Measurements from ENCODE around the gene BBS5. TPM values are rescaled to one million over a fixed set of nuclear protein-coding genes. Genes with fewer than 3 reads are reported as not detected.
A peak's percentile ranks its signal among the peaks of the same experiment; 100 is the strongest.

BBS5 gene
- total and polyA plus RNA-seq, 7 donors: 3.7 to 12.3 (median 9.0) TPM

DNA sequence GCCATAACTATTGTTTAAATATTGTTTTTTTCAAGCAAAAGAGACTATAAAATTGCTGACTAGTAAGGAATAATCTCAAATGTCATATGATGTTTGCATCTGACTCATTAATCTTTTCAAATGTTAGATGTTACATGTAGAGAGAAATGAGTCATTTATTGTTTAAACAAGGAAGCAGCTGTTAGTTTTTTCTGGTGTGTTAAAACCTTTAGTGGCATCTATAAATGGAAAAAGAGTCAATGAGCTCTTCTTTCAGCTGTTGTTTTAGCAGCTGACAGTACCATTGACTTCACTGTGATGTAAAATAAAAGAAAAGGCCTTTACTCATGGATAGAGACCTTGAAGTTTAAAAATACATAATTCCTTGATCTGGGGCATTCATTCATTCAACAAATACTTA is 28.4 kb downstream of the BBS5 start:
- peak overlapping the region; percentile 87 for H3K27ac ChIP-seq
- H3K4me1 ChIP-seq: peaks cover 6% of the 10 kb centered on the region
- H3K27me3 ChIP-seq (ENCODE audit: insufficient read depth in 3 of 3, low read length in 2 of 3): no peaks in the 10 kb centered on the region
- DNase-seq (no peak), ATAC-seq (peak; percentile 51 to 65 (median 64))
- H3K4me3 ChIP-seq: peak overlapping the region; percentile 78
- TF ChIP-seq, protein P1, sequence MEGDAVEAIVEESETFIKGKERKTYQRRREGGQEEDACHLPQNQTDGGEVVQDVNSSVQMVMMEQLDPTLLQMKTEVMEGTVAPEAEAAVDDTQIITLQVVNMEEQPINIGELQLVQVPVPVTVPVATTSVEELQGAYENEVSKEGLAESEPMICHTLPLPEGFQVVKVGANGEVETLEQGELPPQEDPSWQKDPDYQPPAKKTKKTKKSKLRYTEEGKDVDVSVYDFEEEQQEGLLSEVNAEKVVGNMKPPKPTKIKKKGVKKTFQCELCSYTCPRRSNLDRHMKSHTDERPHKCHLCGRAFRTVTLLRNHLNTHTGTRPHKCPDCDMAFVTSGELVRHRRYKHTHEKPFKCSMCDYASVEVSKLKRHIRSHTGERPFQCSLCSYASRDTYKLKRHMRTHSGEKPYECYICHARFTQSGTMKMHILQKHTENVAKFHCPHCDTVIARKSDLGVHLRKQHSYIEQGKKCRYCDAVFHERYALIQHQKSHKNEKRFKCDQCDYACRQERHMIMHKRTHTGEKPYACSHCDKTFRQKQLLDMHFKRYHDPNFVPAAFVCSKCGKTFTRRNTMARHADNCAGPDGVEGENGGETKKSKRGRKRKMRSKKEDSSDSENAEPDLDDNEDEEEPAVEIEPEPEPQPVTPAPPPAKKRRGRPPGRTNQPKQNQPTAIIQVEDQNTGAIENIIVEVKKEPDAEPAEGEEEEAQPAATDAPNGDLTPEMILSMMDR (IDR thresholded peaks at IDR 0.05): no peak
- H3K9me3 ChIP-seq: no peaks in the 10 kb centered on the region
- H3K36me3 ChIP-seq (ENCODE audit: insufficient read depth in 1 of 2, low read depth in 1 of 2): peaks cover 0 to 9% of the 10 kb centered on the region in 2 donors
- intact Hi-C loops (cut with DNase I): no loop called here

DNA sequence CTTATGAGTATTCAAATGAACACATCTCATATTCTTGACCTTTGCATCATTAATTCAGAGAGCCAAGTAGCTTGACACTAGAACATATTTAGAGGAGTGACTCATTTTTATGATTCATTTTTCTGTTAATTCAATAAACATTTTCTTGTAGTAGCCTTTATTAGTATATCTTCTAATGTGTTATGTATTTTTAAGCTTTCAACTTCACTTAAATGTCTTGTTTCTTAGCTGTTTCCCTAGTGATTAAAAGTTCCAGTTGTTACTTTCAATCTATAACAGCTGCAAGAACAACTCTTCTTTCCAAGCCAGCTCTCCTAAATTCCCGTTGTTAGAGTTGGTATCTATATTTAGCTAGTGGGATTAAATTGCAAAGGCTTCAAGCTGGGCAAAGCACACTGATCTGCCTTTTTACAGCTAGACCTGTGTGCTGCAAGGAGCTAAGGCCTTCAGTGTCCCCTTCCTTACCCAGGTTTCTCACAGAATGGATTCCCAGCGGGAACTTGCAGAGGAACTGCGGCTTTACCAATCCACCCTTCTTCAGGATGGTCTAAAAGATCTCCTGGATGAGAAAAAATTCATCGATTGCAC is 30.1 kb downstream of the BBS5 start, which contains the start of gene KLHL41:
KLHL41 (plus strand) TSS at position 405 of the 588 bp plus-strand sequence; CDS start at position 482, 77 bp downstream.
- intact Hi-C loops (cut with DNase I): no loop called here
- Histone ChIP-seq H3K27ac (peak within 1 kb of the TSS; percentile 87), H3K9me3 (no peaks in the 10 kb centered on the region), H3K4me1 (peaks cover 6% of the 10 kb centered on the region), H3K27me3 (ENCODE audit: insufficient read depth in 3 of 3, low read length in 2 of 3) (no peaks in the 10 kb centered on the region), H3K36me3 (ENCODE audit: insufficient read depth in 1 of 2, low read depth in 1 of 2) (peaks cover 0 to 7% of the 10 kb centered on the region in 2 donors), H3K4me3 (peak within 1 kb of the TSS; percentile 78)
- TF ChIP-seq, protein P1 (IDR thresholded peaks at IDR 0.05): no peak
- 21 to 30% (median 25%) methylated on average over 4 of the region's 4 CpGs for WGBS, 3 donors
- DNase-seq (no peak), ATAC-seq (peak; percentile 76 to 88 (median 82))

DNA sequence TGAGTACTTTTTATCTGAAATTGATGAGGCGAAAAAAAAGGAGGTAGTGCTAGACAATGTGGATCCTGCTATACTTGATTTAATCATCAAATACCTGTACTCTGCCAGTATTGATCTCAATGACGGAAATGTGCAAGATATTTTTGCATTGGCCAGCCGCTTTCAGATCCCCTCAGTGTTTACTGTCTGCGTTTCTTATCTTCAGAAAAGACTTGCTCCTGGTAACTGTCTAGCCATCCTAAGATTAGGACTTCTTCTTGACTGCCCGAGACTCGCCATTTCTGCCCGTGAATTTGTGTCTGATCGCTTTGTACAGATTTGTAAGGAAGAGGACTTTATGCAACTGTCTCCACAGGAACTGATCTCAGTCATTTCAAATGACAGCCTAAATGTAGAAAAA is 30.7 kb downstream of the BBS5 start:
- ATAC-seq (peak in 1 of 4 donors; percentile 10), DNase-seq (no peak)
- Histone ChIP-seq H3K4me1 (peaks cover 6% of the 10 kb centered on the region), H3K36me3 (ENCODE audit: insufficient read depth in 1 of 2, low read depth in 1 of 2) (peaks cover 0 to 7% of the 10 kb centered on the region in 2 donors), H3K27ac (peak overlapping the region; percentile 87), H3K27me3 (ENCODE audit: insufficient read depth in 3 of 3, low read length in 2 of 3) (no peaks in the 10 kb centered on the region), H3K9me3 (no peaks in the 10 kb centered on the region), H3K4me3 (peak overlapping the region; percentile 78)
- intact Hi-C loops (cut with DNase I): no loop called here
- 28 to 40% (median 33%) methylated on average over 8 of the region's 8 CpGs for WGBS, 3 donors
- TF ChIP-seq, protein P1 (IDR thresholded peaks at IDR 0.05): no peak

DNA sequence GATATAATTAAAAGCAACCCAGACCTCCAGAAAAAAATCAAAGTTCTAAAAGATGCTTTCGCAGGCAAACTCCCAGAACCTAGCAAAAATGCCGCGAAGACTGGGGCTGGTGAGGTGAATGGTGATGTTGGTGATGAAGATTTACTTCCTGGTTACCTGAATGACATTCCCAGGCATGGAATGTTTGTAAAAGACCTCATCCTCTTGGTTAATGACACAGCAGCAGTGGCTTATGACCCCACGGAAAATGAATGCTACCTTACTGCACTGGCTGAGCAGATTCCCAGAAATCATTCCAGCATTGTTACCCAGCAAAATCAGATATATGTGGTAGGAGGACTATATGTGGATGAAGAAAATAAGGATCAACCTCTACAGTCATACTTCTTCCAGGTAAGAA is 31.2 kb downstream of the BBS5 start:
- Histone ChIP-seq H3K4me3 (peak overlapping the region; percentile 78), H3K4me1 (peaks cover 6% of the 10 kb centered on the region), H3K36me3 (ENCODE audit: insufficient read depth in 1 of 2, low read depth in 1 of 2) (peaks cover 0 to 13% of the 10 kb centered on the region in 2 donors), H3K27ac (peak overlapping the region; percentile 87), H3K27me3 (ENCODE audit: insufficient read depth in 3 of 3, low read length in 2 of 3) (no peaks in the 10 kb centered on the region), H3K9me3 (no peaks in the 10 kb centered on the region)
- DNase-seq (no peak), ATAC-seq (peak in 2 of 4 donors; percentile 9 to 12)
- intact Hi-C loops (cut with DNase I): no loop called here
- WGBS, 3 donors: 22 to 43% (median 29%) methylated on average over 4 of the region's 4 CpGs
- TF ChIP-seq, protein P1 (IDR thresholded peaks at IDR 0.05): no peak

DNA sequence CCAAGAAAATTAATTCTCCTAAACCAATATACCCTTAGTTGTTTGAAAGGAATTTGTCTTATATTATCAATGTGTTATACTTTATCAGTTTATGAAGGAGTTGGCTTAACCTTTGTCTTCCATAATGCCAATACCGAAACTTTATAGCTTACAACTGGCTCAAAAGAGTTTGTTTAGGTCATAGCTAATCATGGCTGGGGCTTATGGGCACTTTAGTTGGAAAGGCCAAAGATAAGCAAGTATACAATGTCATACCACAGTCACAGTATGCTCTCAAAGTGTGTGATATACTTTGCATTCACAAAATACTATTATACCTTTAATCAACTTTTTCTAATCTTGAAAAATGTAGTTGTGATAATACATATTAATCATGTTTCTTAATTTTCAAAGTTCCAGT is 32.5 kb downstream of the BBS5 start:
- TF ChIP-seq, protein P1 (IDR thresholded peaks at IDR 0.05): no peak
- Histone ChIP-seq H3K36me3 (ENCODE audit: insufficient read depth in 1 of 2, low read depth in 1 of 2) (peaks cover 0 to 22% of the 10 kb centered on the region in 2 donors), H3K9me3 (no peaks in the 10 kb centered on the region), H3K4me1 (peaks cover 7% of the 10 kb centered on the region), H3K27ac (peak overlapping the region; percentile 87), H3K4me3 (peak overlapping the region; percentile 78), H3K27me3 (ENCODE audit: insufficient read depth in 3 of 3, low read length in 2 of 3) (no peaks in the 10 kb centered on the region)
- intact Hi-C loops (cut with DNase I): no loop called here
- DNase-seq: no peak
- 30 to 38% (median 30%) methylated on average over 1 of the region's 1 CpG for WGBS, 3 donors
- peak in 2 of 4 donors; percentile 11 to 14 for ATAC-seq
